H9 (cell line): ENCODE results near the gene LRRC14B. TPM values are rescaled to one million over a fixed set of nuclear protein-coding genes. Genes with fewer than 3 reads are reported as not detected.

ENCODE experiments used
- DNase-seq: peaks from one replicate; pipeline ENCODE4 v3.0.0-alpha.2; 2017
- H2AFZ ChIP-seq: one replicate; pipeline ENCODE4 v1.6.1; 2013; ENCODE audit warnings: mild to moderate bottlenecking, low read length, control low read depth, moderate library complexity
- H2AK5ac ChIP-seq: 2 replicates; pipeline ENCODE4 v1.6.1; 2013; ENCODE audit warnings: low read length, control low read depth, mixed read lengths; ENCODE audit not compliant: insufficient read length
- H2BK120ac ChIP-seq: one replicate; pipeline ENCODE4 v1.6.1; 2013; ENCODE audit warnings: low read depth, mild to moderate bottlenecking, low read length, control low read depth, inconsistent platforms; ENCODE audit not compliant: poor library complexity, severe bottlenecking
- H2BK12ac ChIP-seq: 2 replicates; pipeline ENCODE4 v1.6.1; 2013; ENCODE audit warnings: low read length, control low read depth, mixed read lengths, low read depth; ENCODE audit not compliant: insufficient read length
- H2BK15ac ChIP-seq: 2 replicates; pipeline ENCODE4 v1.6.1; 2013; ENCODE audit warnings: low read depth, low read length, control low read depth
- H2BK20ac ChIP-seq: one replicate; pipeline ENCODE4 v1.6.1; 2013; ENCODE audit warnings: low read depth, mild to moderate bottlenecking, low read length, control low read depth, inconsistent platforms; ENCODE audit not compliant: poor library complexity, severe bottlenecking
- H2BK5ac ChIP-seq: 2 replicates; pipeline ENCODE4 v1.6.1; 2013; ENCODE audit warnings: low read length, control low read depth, mixed read lengths; ENCODE audit not compliant: insufficient read length
- H3K14ac ChIP-seq: 2 replicates; pipeline ENCODE4 v1.6.1; 2013; ENCODE audit warnings: low read length, control low read depth; ENCODE audit not compliant: insufficient read depth
- H3K18ac ChIP-seq: 2 replicates; pipeline ENCODE4 v1.6.1; 2013; ENCODE audit warnings: low read depth, mild to moderate bottlenecking, mixed read lengths, low read length, control low read depth; ENCODE audit not compliant: insufficient read length
- H3K23ac ChIP-seq: 2 replicates; pipeline ENCODE4 v1.6.1; 2013; ENCODE audit warnings: low read length, control low read depth, mixed read lengths, low read depth; ENCODE audit not compliant: insufficient read length
- H3K23me2 ChIP-seq: 2 replicates; pipeline ENCODE4 v1.6.1; 2013; ENCODE audit warnings: low read depth, mild to moderate bottlenecking, mixed read lengths, low read length, control low read depth; ENCODE audit not compliant: insufficient read length, poor library complexity, severe bottlenecking
- H3K27ac ChIP-seq: 2 replicates; pipeline ENCODE4 v1.5.1; 2013; ENCODE audit warnings: low read length, control low read depth, mixed read lengths, low read depth; ENCODE audit not compliant: insufficient read length
- H3K27me3 ChIP-seq: 2 replicates; pipeline ENCODE4 v1.6.1; 2013; ENCODE audit warnings: low read length, control low read depth, inconsistent platforms; ENCODE audit not compliant: insufficient read depth
- H3K4ac ChIP-seq: 2 replicates; pipeline ENCODE4 v1.6.1; 2013; ENCODE audit warnings: low read depth, mild to moderate bottlenecking, control low read depth, inconsistent platforms, low read length, moderate library complexity
- H3K4me1 ChIP-seq: 2 replicates; pipeline ENCODE4 v1.6.1; 2013; ENCODE audit warnings: low read length, control low read depth, inconsistent platforms; ENCODE audit not compliant: insufficient read depth
- H3K4me2 ChIP-seq: 2 replicates; pipeline ENCODE4 v1.6.1; 2013; ENCODE audit warnings: low read length, control low read depth, mixed read lengths; ENCODE audit not compliant: insufficient read length, insufficient read depth
- H3K56ac ChIP-seq: 2 replicates; pipeline ENCODE4 v1.6.1; 2013; ENCODE audit warnings: low read depth, mild to moderate bottlenecking, mixed read lengths, low read length, control low read depth; ENCODE audit not compliant: insufficient read length
- H3K79me1 ChIP-seq: 2 replicates; pipeline ENCODE4 v1.6.1; 2013; ENCODE audit warnings: low read depth, mild to moderate bottlenecking, moderate library complexity, low read length, control low read depth, inconsistent platforms; ENCODE audit not compliant: insufficient read depth, poor library complexity, severe bottlenecking
- H3K79me2 ChIP-seq: 2 replicates; pipeline ENCODE4 v1.6.1; 2013; ENCODE audit warnings: low read length, control low read depth, inconsistent platforms; ENCODE audit not compliant: insufficient read depth
- H3K9ac ChIP-seq: 2 replicates; pipeline ENCODE4 v1.6.1; 2013; ENCODE audit warnings: low read length, control low read depth, mixed read lengths; ENCODE audit not compliant: insufficient read length; ENCODE audit errors: extremely low read depth
- H3K9me3 ChIP-seq: one replicate; pipeline ENCODE4 v1.6.1; 2013; ENCODE audit warnings: low read depth, low read length, inconsistent platforms; ENCODE audit not compliant: control insufficient read depth
- H3T11ph ChIP-seq: one replicate; pipeline ENCODE4 v1.6.1; 2013; ENCODE audit warnings: mild to moderate bottlenecking, low read length, control low read depth, inconsistent platforms
- H4K20me1 ChIP-seq: one replicate; pipeline ENCODE4 v1.6.1; 2013; ENCODE audit not compliant: control insufficient read depth, insufficient read length, insufficient read depth
- H4K5ac ChIP-seq: 2 replicates; pipeline ENCODE4 v1.6.1; 2013; ENCODE audit warnings: low read depth, mild to moderate bottlenecking, mixed read lengths, low read length, control low read depth; ENCODE audit not compliant: insufficient read length
- H4K8ac ChIP-seq: replicated peaks from 2 replicates; pipeline ENCODE4 v1.6.1; 2013; ENCODE audit warnings: low read length, control low read depth, mixed read lengths, low read depth; ENCODE audit not compliant: insufficient read length
- H4K91ac ChIP-seq: 2 replicates; pipeline ENCODE4 v1.6.1; 2013; ENCODE audit warnings: low read depth, mild to moderate bottlenecking, moderate library complexity, mixed read lengths, low read length, control low read depth; ENCODE audit not compliant: insufficient read length
- H3K27ac Mint-ChIP-seq, 3 experiments: 2 replicates in 2 of 3; 3 replicates in 1 of 3; pipeline ENCODE4 v1.8.0; 2020 to 2021; ENCODE audit warnings: mixed read lengths in 3 of 3, mild to moderate bottlenecking in 1 of 3, moderate library complexity in 1 of 3
- H3K27me3 Mint-ChIP-seq: 2 replicates; pipeline ENCODE4 v1.8.0; 2021; ENCODE audit warnings: low read depth, mild to moderate bottlenecking, moderate library complexity, mixed read lengths
- H3K36me3 Mint-ChIP-seq, 3 experiments: 2 replicates in 2 of 3; 3 replicates in 1 of 3; pipeline ENCODE4 v1.8.0; 2020 to 2021; ENCODE audit warnings: low read depth in 3 of 3, mixed read lengths in 3 of 3; ENCODE audit not compliant: insufficient read depth in 1 of 3
- H3K4me1 Mint-ChIP-seq, 2 experiments: 2 replicates each; pipeline ENCODE4 v1.8.0; 2020; ENCODE audit warnings: mixed read lengths in 2 of 2
- H3K4me3 Mint-ChIP-seq, 2 experiments: 2 replicates in 1 of 2; 3 replicates in 1 of 2; pipeline ENCODE4 v1.8.0; 2020 to 2021; ENCODE audit warnings: mild to moderate bottlenecking in 2 of 2, mixed read lengths in 2 of 2, moderate library complexity in 1 of 2
- H3K9me3 Mint-ChIP-seq, 2 experiments: 2 replicates in 1 of 2; 3 replicates in 1 of 2; pipeline ENCODE4 v1.8.0; 2020; ENCODE audit warnings: mild to moderate bottlenecking in 2 of 2, mixed read lengths in 2 of 2, moderate library complexity in 1 of 2
- WGBS: extraction: QIAGEN DNeasy Blood & Tissue Kit; methylation state at CpG from one replicate; pipeline ENCODE4 v1.1.7; 2013; ENCODE audit warnings: missing lambda C conversion rate, low lambda C conversion rate, mixed read lengths; ENCODE audit not compliant: insufficient read length; ENCODE audit errors: extremely low coverage; 5-methylcytosine and 5-hydroxymethylcytosine counted together
- total RNA-seq: library from RNA; stranded (reverse); gene quantifications from 2 replicates; pipeline ENCODE4 v1.2.1, GENCODE V29; 2021
- TF ChIP-seq, protein P1 (sequence below): fragments of 200-600 bp; sonication (generic); conservative IDR thresholded peaks from 3 replicates; pipeline ENCODE4 v1.8.0; 2021; ENCODE audit warnings: antibody characterized with exemption, mild to moderate bottlenecking

LRRC14B gene
- total RNA-seq, 1 experiment from 2014 or later, result not detected

DNA sequence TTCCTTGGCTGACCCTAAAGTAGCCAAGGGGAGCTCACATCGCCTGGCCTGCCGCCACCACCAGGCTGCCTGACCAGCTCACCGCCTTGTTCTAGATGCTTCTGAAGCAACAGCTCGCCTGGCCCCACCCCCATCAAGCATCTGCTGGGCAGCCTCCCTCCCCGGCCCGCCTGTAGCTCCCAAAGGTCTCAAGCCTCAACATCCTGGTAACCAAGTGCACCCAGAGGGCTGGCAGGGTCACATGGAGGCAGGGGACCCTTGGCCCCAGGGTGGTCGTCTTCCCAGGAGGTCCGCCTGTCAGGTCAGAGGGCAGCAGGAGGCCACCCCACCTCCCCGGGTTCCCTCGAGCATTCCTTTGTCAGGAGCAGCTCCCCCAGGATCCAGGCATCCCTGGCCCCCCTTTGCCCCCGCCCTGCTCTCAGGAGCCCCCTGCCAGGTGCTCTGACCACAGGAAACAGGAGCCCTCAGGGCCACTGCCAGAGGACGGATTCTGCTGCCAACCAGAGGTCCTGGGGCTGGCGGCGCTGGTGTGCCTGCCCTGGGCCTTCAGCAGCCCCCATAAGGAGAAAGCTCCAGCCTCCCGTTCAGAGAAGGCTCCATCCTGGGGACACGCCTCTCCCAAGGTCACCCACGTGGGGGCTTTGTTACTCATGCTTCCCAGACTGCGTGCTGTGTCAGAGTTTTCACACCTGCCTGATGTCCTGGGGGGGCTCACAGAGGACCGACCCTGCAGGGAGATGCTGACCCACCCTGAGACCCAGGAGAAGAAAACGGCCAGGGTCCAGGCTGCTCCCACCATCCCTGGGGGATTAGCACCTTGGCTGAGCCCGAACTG, 3.5 kb upstream of the LRRC14B start:
- no peak overlapping the region for H2BK20ac ChIP-seq
- Mint-ChIP-seq H3K27ac (no peak overlapping the region; a peak in 1 of 7 replicates), H3K36me3 (peaks cover 0 to 16% (median 14%) of the 10 kb centered on the region in 3 experiments; a peak in 4 of 7 replicates), H3K27me3 (peaks cover 6% of the 10 kb centered on the region), H3K4me3 (peak overlapping the region in 1 of 2 experiments; percentile 44; a peak in 1 of 5 replicates), H3K9me3 (no peaks in the 10 kb centered on the region), H3K4me1 (peaks cover 9 to 13% of the 10 kb centered on the region in 2 experiments)
- TF ChIP-seq, protein P1, sequence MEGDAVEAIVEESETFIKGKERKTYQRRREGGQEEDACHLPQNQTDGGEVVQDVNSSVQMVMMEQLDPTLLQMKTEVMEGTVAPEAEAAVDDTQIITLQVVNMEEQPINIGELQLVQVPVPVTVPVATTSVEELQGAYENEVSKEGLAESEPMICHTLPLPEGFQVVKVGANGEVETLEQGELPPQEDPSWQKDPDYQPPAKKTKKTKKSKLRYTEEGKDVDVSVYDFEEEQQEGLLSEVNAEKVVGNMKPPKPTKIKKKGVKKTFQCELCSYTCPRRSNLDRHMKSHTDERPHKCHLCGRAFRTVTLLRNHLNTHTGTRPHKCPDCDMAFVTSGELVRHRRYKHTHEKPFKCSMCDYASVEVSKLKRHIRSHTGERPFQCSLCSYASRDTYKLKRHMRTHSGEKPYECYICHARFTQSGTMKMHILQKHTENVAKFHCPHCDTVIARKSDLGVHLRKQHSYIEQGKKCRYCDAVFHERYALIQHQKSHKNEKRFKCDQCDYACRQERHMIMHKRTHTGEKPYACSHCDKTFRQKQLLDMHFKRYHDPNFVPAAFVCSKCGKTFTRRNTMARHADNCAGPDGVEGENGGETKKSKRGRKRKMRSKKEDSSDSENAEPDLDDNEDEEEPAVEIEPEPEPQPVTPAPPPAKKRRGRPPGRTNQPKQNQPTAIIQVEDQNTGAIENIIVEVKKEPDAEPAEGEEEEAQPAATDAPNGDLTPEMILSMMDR, result no peak
- H3K23me2 ChIP-seq, result no peaks in the 10 kb centered on the region
- no peak overlapping the region; the same call in 1 of the 2 replicates for H3K14ac ChIP-seq
- no peak overlapping the region for H2BK12ac ChIP-seq
- H3K79me1 ChIP-seq, result no peaks in the 10 kb centered on the region
- H3K23ac ChIP-seq, result no peak overlapping the region
- no peak overlapping the region for H4K91ac ChIP-seq
- no peak overlapping the region for H2BK15ac ChIP-seq
- no peak overlapping the region for H3K27ac ChIP-seq
- no peaks in the 10 kb centered on the region for H3K27me3 ChIP-seq
- H3K18ac ChIP-seq, result no peak overlapping the region
- DNase-seq, result no peak
- no peak overlapping the region for H2AFZ ChIP-seq
- no peaks in the 10 kb centered on the region for H3K79me2 ChIP-seq
- H3K4me2 ChIP-seq, result peak overlapping the region; percentile 4
- no peak overlapping the region for H3T11ph ChIP-seq
- no peak overlapping the region for H3K56ac ChIP-seq
- H3K4me1 ChIP-seq, result 0 out of 2 replicates have a peak, but pooled peaks cover 3% of the 10 kb centered on the region
- no peak overlapping the region for H3K4ac ChIP-seq
- H2BK120ac ChIP-seq, result no peak overlapping the region
- no peak overlapping the region for H4K5ac ChIP-seq
- no peak overlapping the region for H3K9ac ChIP-seq
- no peak overlapping the region for H4K8ac ChIP-seq
- H4K20me1 ChIP-seq, result no peaks in the 10 kb centered on the region
- no peaks in the 10 kb centered on the region for H3K9me3 ChIP-seq
- no peak overlapping the region for H2AK5ac ChIP-seq
- no peak overlapping the region for H2BK5ac ChIP-seq
- no CpG with 5 or more reads among the region's 21 CpGs for WGBS
